Loucy (cell line): ENCODE data around the gene PRSS1.

Experiments used
- H2AFZ ChIP-seq: fragments of 200-600 bp; sonication (generic); 2 replicates; pipeline ENCODE4 v1.6.0; 2016; ENCODE audit warnings: antibody characterized with exemption, mild to moderate bottlenecking, low read length, moderate library complexity
- H3F3A ChIP-seq: fragments of 200-600 bp; 2 replicates; pipeline ENCODE4 v1.6.0; 2016; ENCODE audit warnings: antibody characterized with exemption, low read depth, mild to moderate bottlenecking
- H3K27me3 ChIP-seq: fragments of 200-600 bp; sonication (generic); 2 replicates; pipeline ENCODE4 v1.6.1; 2014; ENCODE audit warnings: low read length, mild to moderate bottlenecking; ENCODE audit not compliant: insufficient read depth, poor library complexity, severe bottlenecking
- H3K36me3 ChIP-seq: fragments of 200-600 bp; sonication (generic); 2 replicates; pipeline ENCODE4 v1.6.1; 2016; ENCODE audit warnings: low read length; ENCODE audit not compliant: insufficient read depth
- H3K4me1 ChIP-seq: fragments of 200-600 bp; sonication (generic); 2 replicates; pipeline ENCODE4 v1.5.1; 2014; ENCODE audit warnings: low read length, mild to moderate bottlenecking; ENCODE audit not compliant: insufficient read depth, poor library complexity, severe bottlenecking
- H3K4me2 ChIP-seq: fragments of 200-600 bp; sonication (generic); 2 replicates; pipeline ENCODE4 v1.6.0; 2014; ENCODE audit warnings: antibody characterized with exemption, low read length, low read depth, mild to moderate bottlenecking; ENCODE audit not compliant: poor library complexity, severe bottlenecking
- H3K4me3 ChIP-seq: fragments of 200-600 bp; sonication (generic); 2 replicates; pipeline ENCODE4 v1.5.1; 2014; ENCODE audit warnings: low read length, mild to moderate bottlenecking, mixed read lengths; ENCODE audit not compliant: poor library complexity, severe bottlenecking
- H3K79me2 ChIP-seq: fragments of 200-600 bp; sonication (generic); 2 replicates; pipeline ENCODE4 v1.6.1; 2014; ENCODE audit warnings: low read length; ENCODE audit not compliant: insufficient read depth
- H3K9ac ChIP-seq: fragments of 200-600 bp; sonication (generic); 2 replicates; pipeline ENCODE4 v1.6.0; 2014; ENCODE audit warnings: mild to moderate bottlenecking, low read depth, low read length, moderate library complexity; ENCODE audit not compliant: poor library complexity, severe bottlenecking
- H3K9me2 ChIP-seq: fragments of 200-600 bp; sonication (generic); replicated peaks from 2 replicates; pipeline ENCODE4 v1.6.1; 2016; ENCODE audit warnings: low read depth, low read length, mixed read lengths
- H3K9me3 ChIP-seq: fragments of 200-600 bp; sonication (generic); 2 replicates; pipeline ENCODE4 v1.6.1; 2014; ENCODE audit warnings: mild to moderate bottlenecking, antibody characterized with exemption, low read length, low read depth; ENCODE audit not compliant: insufficient read depth
- H4K20me1 ChIP-seq: fragments of 200-600 bp; sonication (generic); 2 replicates; pipeline ENCODE4 v1.6.0; 2014; ENCODE audit warnings: antibody characterized with exemption, low read length, mild to moderate bottlenecking; ENCODE audit not compliant: insufficient read depth, poor library complexity, severe bottlenecking
- EZH2phosphoT487 ChIP-seq: fragments of 200-600 bp; IDR thresholded peaks from 2 replicates; pipeline ENCODE4 v1.6.1; 2018; ENCODE audit warnings: antibody characterized with exemption, mild to moderate bottlenecking, moderate library complexity, borderline replicate concordance
- TF ChIP-seq, protein P1 (sequence below): fragments of 200-600 bp; sonication (generic); conservative IDR thresholded peaks from 2 replicates; pipeline ENCODE4 v1.5.1; 2014; ENCODE audit warnings: mild to moderate bottlenecking, antibody characterized with exemption, low read length

The PRSS1 gene

DNA sequence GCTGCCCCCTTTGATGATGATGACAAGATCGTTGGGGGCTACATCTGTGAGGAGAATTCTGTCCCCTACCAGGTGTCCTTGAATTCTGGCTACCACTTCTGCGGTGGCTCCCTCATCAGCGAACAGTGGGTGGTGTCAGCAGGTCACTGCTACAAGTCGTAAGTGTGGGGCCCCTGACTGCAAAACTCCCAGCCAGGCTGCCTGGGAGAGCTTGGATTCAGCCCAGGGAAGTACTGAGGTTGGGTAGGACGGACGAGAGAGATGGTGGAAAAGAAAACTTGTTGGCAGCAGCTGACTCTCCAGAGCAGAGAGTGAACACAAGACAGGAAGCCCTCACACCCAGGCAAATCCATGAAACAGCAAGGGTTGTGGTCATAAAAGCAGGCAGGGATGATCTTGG, 22.8 kb downstream of the PRSS1 start:
- Histone ChIP-seq H3K9me3 (no peaks in the 10 kb centered on the region), H3K27me3 (no peaks in the 10 kb centered on the region), H3K79me2 (no peaks in the 10 kb centered on the region), H3K9ac (no peak overlapping the region), H4K20me1 (no peaks in the 10 kb centered on the region), H3K36me3 (no peaks in the 10 kb centered on the region), H3K4me3 (no peak overlapping the region), H2AFZ (no peak overlapping the region), H3F3A (no peaks in the 10 kb centered on the region), H3K9me2 (no peaks in the 10 kb centered on the region), H3K4me2 (no peak overlapping the region), H3K4me1 (no peaks in the 10 kb centered on the region)
- TF ChIP-seq, protein P1, sequence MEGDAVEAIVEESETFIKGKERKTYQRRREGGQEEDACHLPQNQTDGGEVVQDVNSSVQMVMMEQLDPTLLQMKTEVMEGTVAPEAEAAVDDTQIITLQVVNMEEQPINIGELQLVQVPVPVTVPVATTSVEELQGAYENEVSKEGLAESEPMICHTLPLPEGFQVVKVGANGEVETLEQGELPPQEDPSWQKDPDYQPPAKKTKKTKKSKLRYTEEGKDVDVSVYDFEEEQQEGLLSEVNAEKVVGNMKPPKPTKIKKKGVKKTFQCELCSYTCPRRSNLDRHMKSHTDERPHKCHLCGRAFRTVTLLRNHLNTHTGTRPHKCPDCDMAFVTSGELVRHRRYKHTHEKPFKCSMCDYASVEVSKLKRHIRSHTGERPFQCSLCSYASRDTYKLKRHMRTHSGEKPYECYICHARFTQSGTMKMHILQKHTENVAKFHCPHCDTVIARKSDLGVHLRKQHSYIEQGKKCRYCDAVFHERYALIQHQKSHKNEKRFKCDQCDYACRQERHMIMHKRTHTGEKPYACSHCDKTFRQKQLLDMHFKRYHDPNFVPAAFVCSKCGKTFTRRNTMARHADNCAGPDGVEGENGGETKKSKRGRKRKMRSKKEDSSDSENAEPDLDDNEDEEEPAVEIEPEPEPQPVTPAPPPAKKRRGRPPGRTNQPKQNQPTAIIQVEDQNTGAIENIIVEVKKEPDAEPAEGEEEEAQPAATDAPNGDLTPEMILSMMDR, result no peak
- no peak for TF ChIP-seq EZH2phosphoT487

DNA sequence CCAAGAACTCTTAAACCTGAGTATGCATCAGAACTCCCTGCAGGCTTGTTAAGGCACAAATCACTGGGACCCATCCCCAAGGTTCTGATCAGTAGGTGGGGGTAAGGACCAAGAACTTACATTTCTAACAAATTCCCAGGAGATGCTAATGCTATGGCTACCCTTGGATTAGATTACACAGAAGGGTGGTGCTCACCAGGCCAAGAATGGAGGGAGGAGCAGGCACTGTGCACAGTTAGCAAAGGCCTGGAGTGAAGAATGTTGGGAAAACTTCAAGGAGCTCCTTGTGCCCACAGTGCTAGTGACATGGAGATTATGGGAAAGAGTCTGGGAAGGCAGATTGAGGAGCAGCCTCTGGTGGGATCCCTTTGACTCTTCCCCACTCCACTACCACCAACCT, 23.4 kb downstream of the PRSS1 start:
- TF ChIP-seq, protein P1, result no peak
- no peak for TF ChIP-seq EZH2phosphoT487
- no peaks in the 10 kb centered on the region for H3K36me3 ChIP-seq
- H3K9ac ChIP-seq, result no peak overlapping the region
- H3F3A ChIP-seq, result no peaks in the 10 kb centered on the region
- no peaks in the 10 kb centered on the region for H3K9me2 ChIP-seq
- no peaks in the 10 kb centered on the region for H4K20me1 ChIP-seq
- H3K4me2 ChIP-seq, result no peak overlapping the region
- no peaks in the 10 kb centered on the region for H3K4me1 ChIP-seq
- H3K9me3 ChIP-seq, result no peaks in the 10 kb centered on the region
- H2AFZ ChIP-seq, result no peak overlapping the region
- no peak overlapping the region for H3K4me3 ChIP-seq
- H3K79me2 ChIP-seq, result no peaks in the 10 kb centered on the region
- H3K27me3 ChIP-seq, result no peaks in the 10 kb centered on the region

DNA sequence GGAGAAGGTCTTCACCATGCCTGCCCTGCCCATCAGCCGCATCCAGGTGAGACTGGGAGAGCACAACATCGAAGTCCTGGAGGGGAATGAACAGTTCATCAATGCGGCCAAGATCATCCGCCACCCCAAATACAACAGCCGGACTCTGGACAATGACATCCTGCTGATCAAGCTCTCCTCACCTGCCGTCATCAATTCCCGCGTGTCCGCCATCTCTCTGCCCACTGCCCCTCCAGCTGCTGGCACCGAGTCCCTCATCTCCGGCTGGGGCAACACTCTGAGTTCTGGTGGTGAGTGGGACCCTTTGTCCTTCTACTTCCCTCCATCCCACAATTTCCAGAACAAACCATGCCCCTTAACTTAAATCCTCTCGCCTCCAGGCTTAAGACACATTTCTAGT, 24.0 kb downstream of the PRSS1 start:
- TF ChIP-seq EZH2phosphoT487, result no peak
- TF ChIP-seq, protein P1, result no peak
- Histone ChIP-seq H3K79me2 (no peaks in the 10 kb centered on the region), H3K4me1 (no peaks in the 10 kb centered on the region), H3K9me3 (no peaks in the 10 kb centered on the region), H3K4me3 (no peak overlapping the region), H4K20me1 (no peaks in the 10 kb centered on the region), H3F3A (no peaks in the 10 kb centered on the region), H3K9me2 (no peaks in the 10 kb centered on the region), H2AFZ (no peak overlapping the region), H3K36me3 (no peaks in the 10 kb centered on the region), H3K9ac (no peak overlapping the region), H3K27me3 (no peaks in the 10 kb centered on the region), H3K4me2 (no peak overlapping the region)
